ENCODE data around the gene RNU11. TPM values are rescaled to one million over a fixed set of nuclear protein-coding genes. Genes with fewer than 3 reads are reported as not detected.

RNU11 gene
- not detected in 2 replicates for total RNA-seq

DNA sequence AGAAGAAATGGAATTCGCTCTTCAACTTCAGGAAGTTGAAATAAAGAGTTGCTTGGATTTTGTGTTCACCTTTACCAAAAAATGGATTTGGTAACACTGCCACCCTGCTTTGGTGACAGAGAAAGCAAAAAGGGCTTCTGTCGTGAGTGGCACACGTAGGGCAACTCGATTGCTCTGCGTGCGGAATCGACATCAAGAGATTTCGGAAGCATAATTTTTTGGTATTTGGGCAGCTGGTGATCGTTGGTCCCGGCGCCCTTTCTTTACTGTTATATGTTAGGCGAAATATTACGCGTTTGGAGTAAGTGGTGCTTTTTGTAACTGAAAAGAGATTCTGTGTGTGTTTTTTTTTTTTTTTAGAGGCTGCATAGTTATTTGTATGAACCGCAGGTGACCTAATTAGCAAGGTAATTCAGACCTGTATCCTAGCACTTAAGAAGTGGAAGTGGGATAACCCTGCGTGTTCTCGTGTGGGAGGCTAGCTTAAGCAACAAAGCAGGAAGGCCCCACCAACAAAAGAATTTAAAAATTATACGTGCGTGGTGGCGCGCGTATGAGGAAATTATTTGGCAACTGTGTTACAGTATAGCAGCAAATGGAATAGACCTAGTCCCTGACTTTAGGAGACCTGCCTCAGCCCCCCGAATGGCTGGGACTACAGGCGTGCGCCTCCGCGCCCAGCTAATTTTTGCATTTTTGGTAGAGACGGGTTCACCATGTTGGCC is at the start of gene RNU11:
RNU11 (plus strand) TSS at position 127 of the 725 bp plus-strand sequence.

DNA sequence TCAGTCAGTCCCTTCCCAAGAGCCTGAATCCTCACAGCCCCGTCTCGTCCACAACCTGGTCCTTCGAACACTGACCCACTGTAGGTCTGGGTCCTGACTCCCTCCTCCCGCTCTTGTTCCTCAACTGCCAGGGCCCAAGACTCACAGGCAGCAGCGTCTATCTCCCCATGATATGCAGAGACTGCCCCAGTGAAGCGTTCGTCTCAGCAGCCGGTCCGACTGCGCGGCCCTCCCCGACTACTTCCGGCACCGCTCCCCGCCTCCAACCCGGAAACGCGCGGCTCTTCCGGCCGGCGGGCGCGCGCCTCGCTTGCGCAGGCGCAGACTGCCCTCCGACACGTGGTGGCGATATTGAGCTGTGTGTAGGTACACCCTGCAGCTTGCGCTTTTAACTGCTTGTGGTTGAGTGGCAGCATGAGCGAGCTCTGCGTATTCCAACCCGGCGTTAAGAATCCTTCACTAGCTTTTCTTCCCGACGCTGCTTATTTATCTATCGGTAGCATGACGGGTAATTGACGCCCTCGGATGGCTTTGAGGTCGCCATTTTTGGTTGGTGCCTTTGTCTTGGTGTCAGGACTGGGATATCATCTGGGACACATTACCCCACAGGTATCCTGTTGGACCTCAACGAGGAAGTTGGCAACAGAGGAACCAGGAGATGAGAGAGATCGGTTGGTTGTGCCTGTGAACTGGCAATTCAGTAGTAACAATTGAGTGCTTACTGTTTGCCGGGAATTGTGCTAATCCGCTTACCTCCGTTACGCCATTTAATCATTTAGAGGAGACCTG is 5.4 kb upstream of the RNU11 start, which contains the start of gene TAF12:
TAF12 (minus strand) TSS at position 221 of the 789 bp plus-strand sequence. CDS start 20,986 bp downstream, outside the sequence.

DNA sequence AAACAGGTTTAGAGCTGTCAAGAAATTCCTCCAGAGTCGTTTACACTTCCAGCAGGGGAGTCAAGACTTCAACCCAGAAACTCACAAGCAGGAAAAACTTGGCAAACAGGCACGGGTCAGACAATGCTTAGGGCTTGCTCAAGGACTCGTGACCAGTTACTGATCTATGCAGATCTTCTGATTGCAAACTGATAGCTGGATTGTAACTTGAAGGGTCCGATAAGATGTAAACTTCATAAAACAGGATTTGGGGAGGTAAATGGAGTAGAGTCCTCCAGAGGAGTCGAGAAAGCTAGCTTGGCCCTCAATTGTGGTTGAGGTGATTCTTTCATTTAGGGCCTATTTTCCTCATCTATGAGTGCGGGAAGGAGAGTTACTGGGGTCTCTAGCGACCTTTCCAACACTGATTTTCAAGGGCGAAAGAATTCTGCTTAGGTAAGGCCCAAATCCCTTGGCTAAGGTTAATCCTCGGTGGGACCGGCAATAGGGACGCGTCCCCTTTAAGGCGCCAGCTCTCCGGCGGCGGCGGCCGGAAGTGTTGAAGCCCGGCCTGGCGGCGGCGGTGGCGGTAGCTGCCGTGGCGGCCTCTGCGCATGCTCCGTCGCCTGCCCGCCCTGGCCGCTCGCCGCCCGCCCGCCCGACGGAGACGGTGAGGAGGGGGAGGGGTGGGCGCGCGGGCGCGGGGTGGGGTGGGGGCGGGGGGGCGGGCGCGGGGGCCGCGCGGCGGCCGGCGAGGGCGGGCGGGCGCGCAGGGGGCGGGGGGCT is 20.0 kb downstream of the RNU11 start, which contains the start of gene GMEB1:
GMEB1 (plus strand) TSS at position 594 of the 765 bp plus-strand sequence. CDS start 14,829 bp downstream, outside the sequence.

Other genes with a start within 250 kb of the RNU11 start
- 32.4 and 80.8 TPM in 2 replicates for gene RCC1, start 142.6 kb upstream of the RNU11 start, total RNA-seq
- gene TRNAU1AP, start 95.5 kb upstream of the RNU11 start, total RNA-seq, result 22.3 and 28.1 TPM in 2 replicates
- 0.87 and 1.5 TPM in 2 replicates for gene RAB42, start 56.3 kb upstream of the RNU11 start, total RNA-seq
- 25.2 and 26.8 TPM in 2 replicates for gene TAF12, start 5.5 kb upstream of the RNU11 start, total RNA-seq
- 4.9 and 5.8 TPM in 2 replicates for gene GMEB1, start 20.2 kb downstream of the RNU11 start, total RNA-seq
- 35.3 and 44.1 TPM in 2 replicates for gene YTHDF2, start 88.3 kb downstream of the RNU11 start, total RNA-seq
- gene OPRD1, start 163.6 kb downstream of the RNU11 start, total RNA-seq, result not detected in 2 replicates

All from hair follicular keratinocyte (primary cell).